Endothelial cell of umbilical vein (primary cell): Measurements from ENCODE around the gene SPATA24. TPM values are rescaled to one million over a fixed set of nuclear protein-coding genes. Genes with fewer than 3 reads are reported as not detected.

Source experiments
- BruUV-seq: library from RNA; stranded (reverse); fragments of 400-500 nt; replicated peaks from 2 replicates; lab custom pipeline; 2021; lab: Mats Ljungman, UMichigan
- CTCF ChIA-PET: fragments of 300-600, 350-600 bp; sonication (Branson Sonifier 250); formaldehyde crosslinking; loops from one replicate; lab custom pipeline; 2021; ENCODE audit warnings: antibody characterized with exemption, inconsistent platforms; lab: Charles Lee
- POLR2A ChIA-PET: fragments of 300-600, 350-600 bp; sonication (Branson Sonifier 250); formaldehyde crosslinking; loops from one replicate; lab custom pipeline; 2021; ENCODE audit warnings: antibody characterized with exemption, inconsistent platforms; lab: Charles Lee
- DNase-seq: peaks from one replicate; pipeline ENCODE4 v3.0.0-alpha.2; 2011; ENCODE audit warnings: low read depth, low spot score
- FAIRE-seq: peaks from 2 replicates; lab custom pipeline; 2011; peaks lifted over from hg19 to GRCh38; lab: Jason Lieb, UNC
- H2AFZ ChIP-seq: 2 replicates; pipeline ENCODE4 v1.6.0; 2012; ENCODE audit warnings: low read depth, low read length, control low read depth, inconsistent platforms
- H3K27ac ChIP-seq: 2 replicates; pipeline ENCODE4 v1.5.1; 2011; ENCODE audit warnings: low read depth, mild to moderate bottlenecking, control low read depth, low read length, moderate library complexity; ENCODE audit not compliant: insufficient read depth
- H3K27me3 ChIP-seq, 2 experiments: 2 replicates each; pipeline versions ENCODE4 v1.6.0 to v1.6.1; 2011; ENCODE audit warnings: low read length in 2 of 2, mixed read lengths in 1 of 2; ENCODE audit not compliant: control insufficient read depth in 2 of 2, insufficient read depth in 2 of 2
- H3K36me3 ChIP-seq, 2 experiments: 2 replicates in 1 of 2; 3 replicates in 1 of 2; pipeline ENCODE4 v1.5.1; 2011; ENCODE audit warnings: low read length in 2 of 2, mild to moderate bottlenecking in 1 of 2, moderate library complexity in 1 of 2; ENCODE audit not compliant: control insufficient read depth in 2 of 2, insufficient read depth in 2 of 2; ENCODE audit errors: extremely low read depth in 1 of 2
- H3K4me1 ChIP-seq: 3 replicates; pipeline ENCODE4 v1.5.1; 2011; ENCODE audit warnings: mild to moderate bottlenecking, low read length; ENCODE audit not compliant: control insufficient read depth, insufficient read depth; ENCODE audit errors: extremely low read depth
- H3K4me2 ChIP-seq: 2 replicates; pipeline ENCODE4 v1.6.1; 2011; ENCODE audit warnings: low read length, control low read depth, mixed read lengths; ENCODE audit not compliant: insufficient read depth
- H3K4me3 ChIP-seq, 3 experiments: fragments of 200-600 bp in 1 of 3; sonication (generic), shearing (Covaris generic) in 1 of 3; replicated peaks in 1 of 3; 2 replicates each; pipeline ENCODE4 v1.5.1; 2011 to 2016; ENCODE audit warnings: control low read depth in 3 of 3, low read length in 3 of 3, mild to moderate bottlenecking in 2 of 3, inconsistent platforms in 1 of 3, low read depth in 1 of 3, moderate library complexity in 1 of 3; ENCODE audit not compliant: insufficient read depth in 1 of 3
- H3K79me2 ChIP-seq: 2 replicates; pipeline ENCODE4 v1.6.0; 2012; ENCODE audit warnings: low read length, inconsistent platforms; ENCODE audit not compliant: control insufficient read depth, insufficient read depth
- H3K9ac ChIP-seq: replicated peaks from 2 replicates; pipeline ENCODE3; 2011; ENCODE audit warnings: low read length, control low read depth; ENCODE audit not compliant: insufficient read depth; ENCODE audit errors: extremely low read depth
- H3K9me1 ChIP-seq: replicated peaks from 3 replicates; pipeline ENCODE4 v1.6.0; 2011; ENCODE audit warnings: mild to moderate bottlenecking, low read length; ENCODE audit not compliant: control insufficient read depth, insufficient read depth; ENCODE audit errors: extremely low read depth
- H3K9me3 ChIP-seq: replicated peaks from 2 replicates; pipeline ENCODE4 v1.5.1; 2012; ENCODE audit warnings: low read length, inconsistent platforms; ENCODE audit not compliant: control insufficient read depth, insufficient read depth
- H4K20me1 ChIP-seq: replicated peaks from 2 replicates; pipeline ENCODE3; 2011; ENCODE audit warnings: mild to moderate bottlenecking, low read length; ENCODE audit not compliant: control insufficient read depth, insufficient read depth; ENCODE audit errors: extremely low read depth
- CTCF ChIP-seq, 2 donors: IDR thresholded peaks; 1 replicate in 1 of 2; 2 replicates in 1 of 2; pipeline ENCODE4 v1.5.1; 2011; ENCODE audit warnings: low read length in 2 of 2, mild to moderate bottlenecking in 2 of 2, moderate library complexity in 2 of 2, control low read depth in 1 of 2, inconsistent platforms in 1 of 2, low read depth in 1 of 2; ENCODE audit not compliant: insufficient read depth in 1 of 2; ENCODE audit errors: extremely low read depth in 1 of 2
- EZH2 ChIP-seq: IDR thresholded peaks from 2 replicates; pipeline ENCODE4 v1.6.1; 2012; ENCODE audit warnings: borderline replicate concordance, low read depth, mild to moderate bottlenecking, moderate library complexity, low read length, inconsistent platforms; ENCODE audit not compliant: severe bottlenecking
- FOS ChIP-seq: IDR thresholded peaks from 2 replicates; pipeline ENCODE4 v1.6.1; 2011; ENCODE audit warnings: mild to moderate bottlenecking, low read length, moderate library complexity, borderline replicate concordance; ENCODE audit not compliant: insufficient read depth
- GATA2 ChIP-seq: IDR thresholded peaks from 2 replicates; pipeline ENCODE4 v1.7.0; 2011; ENCODE audit warnings: low read depth, mild to moderate bottlenecking, moderate library complexity, mixed read lengths, low read length; ENCODE audit not compliant: insufficient read length, insufficient read depth
- JUN ChIP-seq: IDR thresholded peaks from 2 replicates; pipeline ENCODE4 v1.6.1; 2011; ENCODE audit warnings: borderline replicate concordance, low read depth; ENCODE audit not compliant: insufficient read length, insufficient read depth
- MAX ChIP-seq: IDR thresholded peaks from 2 replicates; pipeline ENCODE4 v1.6.1; 2011; ENCODE audit not compliant: insufficient read depth, insufficient read length
- MYC ChIP-seq: IDR thresholded peaks from one replicate; pipeline ENCODE4 v1.6.1; 2011; ENCODE audit warnings: mild to moderate bottlenecking, low read depth, low read length
- POLR2A ChIP-seq: IDR thresholded peaks from 2 replicates; pipeline ENCODE4 v1.6.1; 2012; ENCODE audit warnings: low read depth, mild to moderate bottlenecking, control low read depth, low read length
- POLR2AphosphoS5 ChIP-seq: IDR thresholded peaks from 2 replicates; pipeline ENCODE4 v1.6.1; 2012; ENCODE audit warnings: low read depth, mild to moderate bottlenecking, control low read depth, low read length, moderate library complexity; ENCODE audit not compliant: insufficient read depth
- dilution Hi-C: fragments of 300-500 bp; cut with MboI; formaldehyde crosslinking; loops from one replicate; pipeline ENCODE4 v1.15.0; 2019; ENCODE audit warnings: low sequenced_read_pairs; ENCODE audit not compliant: extremely low pct_ligation_motif_present
- intact Hi-C: fragments of 100-400 bp; cut with micrococcal nuclease; formaldehyde crosslinking; loops from one replicate; pipeline ENCODE4 v1.10.0; 2022
- polyA plus RNA-seq, 4 experiments: library from polyadenylated mRNA; depleted of rRNA in 3 of 4; stranded (reverse) in 3 of 4; unstranded in 1 of 4; fragments of >200 nt; gene quantifications; 2 replicates each; pipeline versions ENCODE4 v1.2.1 to v1.2.3, GENCODE V29; 2011 to 2012; ENCODE audit warnings: missing spikeins in 1 of 4
- total RNA-seq: library from RNA; stranded (reverse); gene quantifications from 2 replicates; pipeline ENCODE4 v1.2.3, GENCODE V29; 2021

Gene SPATA24
- total and polyA plus RNA-seq, 2 donors (not counting 3 experiments of a cell fraction or from before 2014, with no cell fraction given): 3.2 to 7.9 TPM

GRCh38 chr5:139410993-139411828 is 7.3 kb upstream of the SPATA24 start:
- Histone ChIP-seq H3K9me3 (no peaks in the 10 kb centered on the region), H3K36me3 (peaks cover 2 to 7% of the 10 kb centered on the region in 2 experiments), H2AFZ (no peak overlapping the region), H3K27me3 (no peaks in the 10 kb centered on the region), H3K79me2 (no peaks in the 10 kb centered on the region), H4K20me1 (no peaks in the 10 kb centered on the region), H3K4me3 (no peak overlapping the region), H3K9me1 (no peaks in the 10 kb centered on the region), H3K27ac (no peak overlapping the region), H3K4me2 (no peak overlapping the region), H3K9ac (no peak overlapping the region), H3K4me1 (no peaks in the 10 kb centered on the region)
- DNase-seq: no peak
- dilution Hi-C loops: loop anchor here (10.0 kb wide), 1 partner anchor 114 kb away; no protein-coding TSS in a partner anchor
- ChIA-PET POLR2A (interaction anchor here (0.5 kb wide), 1 partner anchor 110 kb away, joined by 3 read pairs; no protein-coding TSS in a partner anchor), CTCF (interaction anchor here (0.8 to 2.4 kb wide), 4 partner anchors 9 to 102 kb away, joined by 3 to 7 read pairs (median 5); no protein-coding TSS in a partner anchor)
- no TSS peak for BruUV-seq
- intact Hi-C loops: no loop called here
- no peak for TF ChIP-seq FOS
- no peak for TF ChIP-seq MYC
- TF ChIP-seq MAX: no peak
- TF ChIP-seq EZH2: no peak
- no peak for TF ChIP-seq GATA2
- no peak for TF ChIP-seq POLR2A
- no peak for TF ChIP-seq CTCF (IDR thresholded peaks at IDR 0.05; ENCODE audit: extremely low read depth in 1 of 2, insufficient read depth in 1 of 2, low read depth in 1 of 2, low read length in 2 of 2)
- TF ChIP-seq POLR2AphosphoS5: no peak
- no peak for TF ChIP-seq JUN
- FAIRE-seq: no peak
